ENCODE data around the gene TMED1. TPM values are rescaled to one million over a fixed set of nuclear protein-coding genes. Genes with fewer than 3 reads are reported as not detected.

Gene TMED1
- total RNA-seq, 1 experiment from 2014 or later: 26.3 TPM

DNA sequence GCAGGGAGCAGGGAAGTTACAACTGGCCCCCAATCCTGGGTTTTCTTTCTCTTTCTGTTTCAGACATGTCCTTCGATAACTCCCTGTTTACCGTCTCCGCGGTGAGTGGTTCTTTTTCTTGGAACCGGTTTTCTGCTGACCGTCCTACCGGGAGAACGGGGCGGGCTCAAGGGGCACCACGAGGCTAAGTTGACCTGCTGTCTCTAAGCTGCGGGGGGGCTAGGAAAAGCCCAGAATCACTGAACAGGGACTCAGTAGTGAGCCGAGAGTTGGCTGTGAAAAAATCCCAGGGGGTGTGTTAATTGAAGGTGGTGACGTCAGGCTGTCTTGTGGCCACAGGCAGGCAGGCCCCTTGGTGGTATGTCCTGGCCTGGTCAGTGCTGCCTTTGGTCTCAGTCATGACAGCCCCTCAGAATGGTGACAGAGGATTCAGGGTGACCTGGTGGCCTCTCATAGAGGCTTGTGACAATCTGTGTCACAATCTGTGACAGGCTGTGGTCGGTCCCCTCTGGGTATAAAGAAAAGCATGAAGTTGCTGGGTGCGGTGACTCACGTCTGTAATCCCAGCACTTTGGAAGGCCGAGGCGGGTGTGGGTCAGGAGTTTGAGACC lies 27.2 kb upstream of the TMED1 start:
- H3K9me3 ChIP-seq (ENCODE audit: control insufficient read depth in 1 of 2, insufficient read depth in 1 of 2, low read depth in 1 of 2, low read length in 2 of 2): no peaks in the 10 kb centered on the region
- BruUV-seq (replicated peaks): no TSS peak
- ChIA-PET CTCF (interaction anchor here (1.9 to 4.5 kb wide), 6 partner anchors 7 to 146 kb away, joined by 8 to 52 read pairs (median 28); partner anchors contain the start of genes CARM1, DNM2 and TMED1), RAD21 (ENCODE audit: low non-redundant PET in 1 of 2, low total read pairs in 2 of 2, uncharacterized antibody in 2 of 2, unreplicated experiment in 2 of 2) (interaction anchor here in 1 of 2 experiments (0.5 kb wide), 1 partner anchor 453 kb away, joined by 3 read pairs; no protein-coding TSS in a partner anchor), POLR2A (interaction anchor here (2.8 kb wide), 1 partner anchor 146 kb away, joined by 14 read pairs; the partner anchor contains the start of gene DNM2)
- no peak overlapping the region for H3K9ac ChIP-seq (ENCODE audit: low read length)
- TF ChIP-seq POLR2AphosphoS5 (IDR thresholded peaks at IDR 0.05; ENCODE audit: low read depth, low read length): no peak
- no peak for TF ChIP-seq RAD21 (IDR thresholded peaks at IDR 0.05; ENCODE audit: low read depth)
- no peak for TF ChIP-seq ELF1 (IDR thresholded peaks at IDR 0.05; ENCODE audit: borderline replicate concordance, low read depth)
- no peak for TF ChIP-seq SP1 (IDR thresholded peaks at IDR 0.05; ENCODE audit: low read depth)
- TF ChIP-seq, protein P1, sequence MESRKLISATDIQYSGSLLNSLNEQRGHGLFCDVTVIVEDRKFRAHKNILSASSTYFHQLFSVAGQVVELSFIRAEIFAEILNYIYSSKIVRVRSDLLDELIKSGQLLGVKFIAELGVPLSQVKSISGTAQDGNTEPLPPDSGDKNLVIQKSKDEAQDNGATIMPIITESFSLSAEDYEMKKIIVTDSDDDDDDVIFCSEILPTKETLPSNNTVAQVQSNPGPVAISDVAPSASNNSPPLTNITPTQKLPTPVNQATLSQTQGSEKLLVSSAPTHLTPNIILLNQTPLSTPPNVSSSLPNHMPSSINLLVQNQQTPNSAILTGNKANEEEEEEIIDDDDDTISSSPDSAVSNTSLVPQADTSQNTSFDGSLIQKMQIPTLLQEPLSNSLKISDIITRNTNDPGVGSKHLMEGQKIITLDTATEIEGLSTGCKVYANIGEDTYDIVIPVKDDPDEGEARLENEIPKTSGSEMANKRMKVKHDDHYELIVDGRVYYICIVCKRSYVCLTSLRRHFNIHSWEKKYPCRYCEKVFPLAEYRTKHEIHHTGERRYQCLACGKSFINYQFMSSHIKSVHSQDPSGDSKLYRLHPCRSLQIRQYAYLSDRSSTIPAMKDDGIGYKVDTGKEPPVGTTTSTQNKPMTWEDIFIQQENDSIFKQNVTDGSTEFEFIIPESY (IDR thresholded peaks at IDR 0.05; ENCODE audit: extremely low read depth, insufficient replicate concordance, low read length): no peak
- TF ChIP-seq TCF7L2 (IDR thresholded peaks at IDR 0.05; ENCODE audit: borderline replicate concordance, extremely low read depth, insufficient read depth, insufficient read length): no peak
- no peak for TF ChIP-seq ZFX (IDR thresholded peaks at IDR 0.05)
- no peak for TF ChIP-seq EGR1 (IDR thresholded peaks at IDR 0.05; ENCODE audit: low read depth)
- TF ChIP-seq REST (IDR thresholded peaks at IDR 0.05; ENCODE audit: low read depth): no peak
- TF ChIP-seq CTCF (IDR thresholded peaks at IDR 0.05 in 2 of 3, conservative IDR thresholded peaks at IDR 0.05 in 1 of 3; ENCODE audit: borderline replicate concordance in 1 of 3, insufficient read depth in 1 of 3, low read depth in 2 of 3, low read length in 2 of 3): no peak
- TF ChIP-seq, protein P2, sequence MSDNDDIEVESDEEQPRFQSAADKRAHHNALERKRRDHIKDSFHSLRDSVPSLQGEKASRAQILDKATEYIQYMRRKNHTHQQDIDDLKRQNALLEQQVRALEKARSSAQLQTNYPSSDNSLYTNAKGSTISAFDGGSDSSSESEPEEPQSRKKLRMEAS (IDR thresholded peaks at IDR 0.05): no peak
- no peak for TF ChIP-seq FOSL1 (IDR thresholded peaks at IDR 0.05; ENCODE audit: low read depth)
- no peak for TF ChIP-seq CBX3 (IDR thresholded peaks at IDR 0.05; ENCODE audit: low read depth)
- no peak for TF ChIP-seq CEBPB (IDR thresholded peaks at IDR 0.05; ENCODE audit: low read depth)
- no peak for TF ChIP-seq JUND (IDR thresholded peaks at IDR 0.05)
- no peak for TF ChIP-seq ZNF274 (IDR thresholded peaks at IDR 0.05; ENCODE audit: low read depth, low read length)
- TF ChIP-seq YY1 (IDR thresholded peaks at IDR 0.05; ENCODE audit: extremely low read depth, insufficient replicate concordance, low read depth, low read length): no peak
- TF ChIP-seq EZH2 (IDR thresholded peaks at IDR 0.05): no peak
- DNase-seq (ENCODE audit: low read depth, low spot score): no peak
- no peak overlapping the region for H3K4me3 ChIP-seq (replicated peaks in 1 of 2; ENCODE audit: low read depth in 1 of 2, low read length in 2 of 2)
- no peaks in the 10 kb centered on the region for H4K20me1 ChIP-seq (ENCODE audit: insufficient read depth)
- no peaks in the 10 kb centered on the region for H3K79me2 ChIP-seq (ENCODE audit: insufficient read depth, low read length)
- ATAC-seq: no peak; the same call in 1 of the 2 replicates
- intact Hi-C loops (cut with micrococcal nuclease): no loop called here
- H3K36me3 ChIP-seq (ENCODE audit: control insufficient read depth in 1 of 2, insufficient read depth in 2 of 2, low read length in 2 of 2): no peaks in the 10 kb centered on the region
- no peak overlapping the region for H3K27ac ChIP-seq (ENCODE audit: low read depth, low read length)
- no peaks in the 10 kb centered on the region for H3K9me2 ChIP-seq (ENCODE audit: insufficient read depth)
- no peaks in the 10 kb centered on the region for H3K27me3 ChIP-seq (ENCODE audit: insufficient read depth, low read length)
- no peak overlapping the region for H2AFZ ChIP-seq (ENCODE audit: low read depth, low read length, poor library complexity, severe bottlenecking)
- H3K4me2 ChIP-seq (ENCODE audit: low read length): peak overlapping the region; percentile 64
- H3K4me1 ChIP-seq (ENCODE audit: control insufficient read depth in 1 of 2, insufficient read depth in 2 of 2, low read length in 2 of 2): peaks cover 3 to 23% of the 10 kb centered on the region in 2 experiments; a peak in 3 of 4 replicates
